ENCODE data around the gene IRF5. TPM values are rescaled to one million over a fixed set of nuclear protein-coding genes. Genes with fewer than 3 reads are reported as not detected.

IRF5 gene
- total RNA-seq, 1 donor from 2014 or later, result 4.2 TPM

DNA sequence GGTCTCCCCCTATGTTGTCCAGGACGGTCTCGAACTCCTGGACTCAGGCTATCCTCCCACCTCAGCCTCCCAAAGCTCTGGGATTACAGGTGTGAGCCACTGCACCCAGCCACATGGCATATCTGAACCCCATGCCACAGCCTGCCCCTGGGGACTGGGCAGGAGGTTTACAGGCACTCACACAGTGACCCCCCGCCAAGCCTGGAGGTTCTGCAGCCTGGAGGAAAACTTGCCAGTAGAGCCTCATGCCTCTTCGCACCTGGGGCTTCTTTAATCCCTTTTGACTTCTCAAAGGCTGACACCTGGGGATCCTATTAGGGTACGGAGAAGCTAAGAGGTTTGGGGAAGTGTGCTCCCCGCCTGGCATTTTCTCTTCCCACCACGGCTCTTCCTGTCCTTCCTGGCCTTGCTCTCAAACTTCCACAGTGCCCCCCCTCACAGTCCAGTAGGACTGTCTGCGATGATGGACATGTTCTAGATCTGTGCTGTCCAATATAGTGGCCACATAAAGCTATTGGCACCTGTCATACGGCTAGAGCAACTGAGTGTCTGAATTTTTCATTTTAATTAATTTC lies 15.8 kb upstream of the IRF5 start:
- no peak for DNase-seq

DNA sequence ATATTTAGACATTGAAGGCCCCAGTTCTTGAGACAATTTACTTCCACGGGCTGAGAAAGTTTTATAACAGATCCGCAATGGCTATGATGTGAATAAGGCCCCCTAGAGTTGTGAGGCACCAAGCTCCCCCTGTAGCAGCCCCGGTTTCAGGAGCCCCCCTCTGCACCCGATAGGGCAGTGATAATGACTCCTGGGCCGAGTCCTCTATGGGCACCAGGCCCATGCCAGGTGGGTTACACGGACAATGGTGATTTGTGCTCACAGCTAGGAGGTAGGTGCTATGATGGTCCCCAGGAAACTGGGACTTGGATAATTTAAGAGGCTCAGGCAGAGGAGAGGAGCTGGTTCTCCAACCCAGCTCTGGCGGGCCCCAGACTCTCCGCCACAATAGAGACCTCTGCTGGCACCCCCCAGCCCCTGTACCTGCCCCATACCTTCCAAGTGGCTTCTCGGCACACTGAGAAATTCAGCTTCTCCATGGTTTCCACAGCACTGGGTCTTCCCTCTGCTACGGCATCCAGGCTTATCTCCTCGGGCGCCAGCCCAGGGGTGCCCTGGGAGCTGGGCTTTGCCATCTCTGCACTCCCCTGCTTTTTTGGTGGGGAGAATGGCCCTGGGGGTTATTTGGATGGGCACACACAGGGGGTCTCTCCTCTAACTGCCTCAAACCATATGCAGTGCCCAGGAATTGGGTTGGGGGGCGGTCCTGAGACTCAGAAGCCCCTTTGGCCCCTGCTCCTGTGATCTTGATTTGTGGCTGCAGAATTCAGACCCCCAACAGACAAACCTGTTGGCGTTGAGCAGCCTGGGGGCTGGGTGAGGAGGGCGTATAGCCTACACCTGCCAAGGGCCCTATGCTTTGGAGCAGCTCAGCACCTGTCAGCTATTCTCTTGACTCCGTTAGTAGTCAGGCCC lies 15.0 kb upstream of the IRF5 start:
- DNase-seq, result no peak

DNA sequence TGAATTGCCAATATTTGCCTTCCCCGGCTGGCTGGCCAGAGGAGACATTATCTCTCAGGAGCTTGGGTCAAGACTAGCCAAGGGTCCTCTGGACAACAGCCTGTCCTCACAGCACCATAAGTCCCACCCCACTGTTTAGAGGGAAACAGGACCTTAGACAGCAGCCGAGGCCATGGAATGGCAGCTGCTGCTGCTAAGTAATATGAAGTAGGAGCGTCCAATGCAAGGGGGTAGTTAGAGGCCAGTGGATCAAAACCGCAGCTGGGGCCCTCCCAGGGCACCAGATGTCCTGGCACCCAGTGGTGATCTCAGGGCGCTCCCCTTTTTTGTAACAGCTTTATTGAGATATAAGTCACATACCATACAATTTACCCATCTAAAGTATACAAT lies 14.3 kb upstream of the IRF5 start:
- DNase-seq, result no peak

DNA sequence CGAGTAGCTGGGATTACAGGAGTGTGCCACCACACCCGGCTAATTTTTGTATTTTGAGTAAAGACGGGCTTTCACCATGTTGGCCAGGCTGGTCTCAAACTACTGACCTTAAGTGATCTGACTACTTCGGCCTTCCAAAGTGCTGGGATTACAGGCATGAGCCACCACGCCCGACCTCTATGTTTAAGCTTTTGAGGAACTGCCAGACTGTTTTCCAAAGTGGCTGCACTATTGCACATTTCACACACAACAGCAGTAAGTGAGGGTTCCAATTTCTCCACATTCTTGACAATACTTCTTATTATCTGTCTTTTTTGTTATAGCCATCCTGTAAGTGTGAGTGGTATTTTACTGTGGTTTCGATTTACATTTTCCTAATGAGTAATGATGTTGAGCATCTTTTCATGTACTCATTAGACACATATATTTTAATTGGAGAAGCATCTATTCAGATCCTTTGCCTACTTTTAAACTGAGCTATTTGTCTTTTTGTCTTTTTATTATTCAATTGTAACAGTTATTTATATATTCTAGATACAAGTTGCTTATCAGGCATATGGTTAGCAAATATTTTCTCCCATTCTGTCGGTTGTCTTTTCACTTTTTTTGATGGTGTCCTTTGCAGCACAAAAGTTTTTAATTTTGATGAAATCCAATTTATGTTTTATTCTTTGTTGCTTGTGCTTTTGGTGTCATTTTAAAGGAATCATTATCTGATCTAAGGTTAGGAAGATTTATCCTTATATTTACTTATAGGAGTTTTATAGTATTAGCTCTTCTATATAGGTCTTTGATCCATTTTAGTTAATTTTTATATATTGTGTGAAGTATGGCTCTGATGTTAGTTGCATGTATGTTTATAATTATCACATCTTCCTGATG lies 12.8 kb upstream of the IRF5 start:
- DNase-seq, result no peak

DNA sequence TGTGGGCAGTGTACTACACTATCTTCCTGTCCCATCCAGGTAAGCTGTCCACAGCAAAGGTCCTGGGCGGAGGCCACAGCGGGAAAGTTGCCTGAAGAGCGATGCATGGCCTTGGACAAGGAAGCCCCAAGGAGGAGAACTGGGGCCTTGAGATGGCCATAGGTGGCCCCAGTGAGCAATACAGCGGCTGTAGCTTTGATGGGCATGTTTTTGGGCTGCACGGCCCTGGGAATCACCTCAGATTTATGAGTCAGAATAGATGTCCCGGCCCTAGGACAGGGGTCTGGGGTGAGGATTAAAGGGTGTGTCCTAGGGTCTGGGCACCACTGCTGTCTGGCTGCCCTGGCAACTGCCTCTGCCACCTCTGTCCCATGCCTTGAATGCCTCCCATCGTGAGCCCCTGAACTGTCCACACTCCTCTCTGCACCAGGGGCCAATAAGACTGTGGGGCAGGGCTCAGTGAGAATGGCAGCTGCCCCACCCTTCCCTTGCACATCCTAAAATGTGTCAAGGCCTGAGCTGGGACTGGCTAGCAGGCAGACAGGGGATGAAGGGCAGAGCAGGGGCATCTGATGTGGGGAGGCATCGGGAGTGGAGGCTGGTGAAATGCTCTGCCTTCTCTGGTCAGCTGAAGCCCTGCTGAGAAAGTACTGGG lies 9.4 kb upstream of the IRF5 start:
- DNase-seq, result no peak

DNA sequence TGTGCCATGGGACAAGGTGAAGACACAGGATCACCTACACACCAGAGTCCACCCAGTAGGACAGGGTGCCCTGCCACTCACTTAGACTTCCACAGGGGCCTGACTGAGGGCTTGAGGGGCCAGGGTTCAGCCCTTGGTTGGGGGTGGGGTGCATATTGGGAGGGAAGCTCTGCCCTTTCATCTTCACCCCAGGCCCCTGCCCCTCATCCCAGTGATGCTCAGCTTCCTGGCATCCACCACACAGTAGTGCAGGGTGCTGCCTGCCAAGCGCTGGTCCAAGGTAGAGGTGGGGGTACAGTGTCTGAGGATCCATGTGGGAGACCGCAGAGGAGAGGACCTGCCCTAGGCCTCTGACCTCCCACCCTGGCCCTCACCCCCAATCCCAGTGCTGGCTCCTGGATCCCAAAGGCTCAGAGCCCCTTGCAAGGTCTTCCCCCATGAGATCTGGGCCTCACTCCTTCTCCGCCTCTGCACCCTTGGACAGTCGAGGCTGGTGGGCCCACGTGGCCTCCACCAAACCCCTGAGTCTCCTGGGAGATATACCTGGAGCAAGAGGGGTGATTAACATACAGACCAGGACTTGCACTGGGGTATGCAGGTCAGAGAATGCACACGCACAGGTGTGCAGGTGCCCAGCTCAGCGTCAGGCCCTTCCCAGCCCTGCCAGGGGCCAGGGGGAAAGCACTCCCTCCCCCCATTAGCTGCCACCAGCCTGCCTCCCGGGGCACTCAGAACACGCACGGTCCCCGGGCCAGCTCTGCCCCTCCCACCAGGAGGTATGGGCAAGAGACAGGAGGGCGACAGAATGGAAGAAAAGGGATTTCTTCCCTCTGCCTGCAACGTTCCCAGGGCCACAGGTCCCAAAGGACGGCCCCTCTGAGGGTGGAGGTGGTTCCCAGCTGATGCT lies 8.6 kb upstream of the IRF5 start:
- no peak for DNase-seq

DNA sequence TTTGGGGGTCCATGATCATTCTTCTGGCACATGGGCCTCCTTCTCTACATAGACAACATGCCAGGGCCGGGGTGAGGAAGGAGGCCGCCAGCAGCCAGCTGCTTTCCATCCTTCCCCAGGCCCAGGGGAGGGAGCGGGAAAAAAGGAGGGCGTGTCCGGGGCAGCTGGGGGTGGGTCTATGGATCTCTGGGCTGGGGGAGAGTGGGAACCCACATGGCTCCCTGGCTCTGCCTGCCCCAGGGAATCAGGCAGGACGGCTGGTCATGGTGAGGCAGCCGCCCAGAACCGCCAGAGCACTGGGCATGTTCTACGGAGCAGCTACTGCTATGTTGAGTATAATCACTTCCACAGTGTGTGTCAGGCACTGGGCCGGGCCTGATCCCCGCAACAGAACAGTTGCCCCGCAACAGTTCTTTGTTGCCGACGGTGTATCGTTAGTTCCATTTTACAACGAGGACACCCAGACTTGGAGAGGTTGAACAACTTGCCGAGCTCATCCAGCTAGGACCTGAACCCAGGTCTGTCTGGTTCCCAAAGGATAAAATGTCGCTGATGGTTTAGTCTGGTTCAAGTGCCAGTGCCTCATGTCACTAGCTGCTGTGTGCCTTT lies 6.4 kb upstream of the IRF5 start:
- no peak for DNase-seq

DNA sequence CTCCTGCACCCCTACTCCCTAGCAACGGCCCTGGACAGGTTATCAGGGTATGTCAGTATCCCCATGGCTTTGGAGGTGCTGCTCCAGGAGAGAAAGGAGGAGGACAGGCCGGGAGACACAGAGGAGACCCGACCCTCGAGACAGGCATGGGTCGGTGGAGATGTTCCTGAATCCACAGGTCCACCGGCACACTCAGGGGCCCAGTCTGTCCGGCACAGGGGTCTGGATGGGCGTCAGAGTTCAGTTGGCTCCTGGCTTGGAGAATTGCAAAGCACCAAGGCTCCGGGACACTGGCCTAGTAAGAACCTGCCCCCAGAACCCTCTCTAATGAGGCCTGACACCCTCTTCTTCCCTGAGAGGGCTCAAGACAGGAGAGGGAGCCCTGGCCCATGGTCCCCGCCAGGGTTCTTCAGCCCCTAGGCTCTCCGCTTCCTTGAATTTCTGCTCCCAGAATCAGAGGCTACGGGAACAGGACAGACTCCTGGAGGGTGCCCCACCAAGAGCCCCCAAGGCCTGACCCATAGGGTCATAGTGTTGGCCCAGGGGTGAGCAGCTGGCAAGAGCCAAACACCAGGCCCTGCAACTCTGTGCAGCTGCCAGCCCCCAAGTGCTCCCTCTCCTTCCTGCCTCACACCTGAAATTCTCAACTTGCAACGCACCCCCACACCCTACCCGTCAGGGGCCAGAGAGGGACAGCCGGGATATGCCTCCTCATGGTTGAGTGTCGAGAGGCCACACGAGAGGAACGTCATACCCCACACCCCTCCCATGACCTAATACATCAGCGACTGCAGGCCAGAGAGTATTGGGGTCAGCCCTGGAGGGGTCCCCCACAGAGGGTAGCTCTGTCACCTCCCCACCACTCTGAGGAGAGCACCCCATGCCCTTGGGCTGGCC lies 5.5 kb upstream of the IRF5 start:
- no peak for DNase-seq

DNA sequence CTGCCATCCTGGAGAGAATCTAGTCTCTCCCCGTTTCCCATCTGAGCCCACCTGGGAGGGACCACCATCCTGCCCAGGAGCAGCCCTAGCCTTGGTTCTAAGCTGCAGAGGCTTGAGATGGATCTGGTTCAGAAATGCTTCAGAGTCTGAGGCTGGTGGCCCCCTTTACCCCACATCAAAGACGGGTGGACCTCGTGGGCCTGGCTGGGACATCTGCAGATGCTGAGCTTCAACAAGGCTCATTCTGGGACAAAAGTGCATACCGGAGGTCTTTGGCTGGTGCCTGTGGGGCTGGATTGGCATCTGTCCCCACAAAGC lies 4.9 kb upstream of the IRF5 start:
- DNase-seq, result no peak

DNA sequence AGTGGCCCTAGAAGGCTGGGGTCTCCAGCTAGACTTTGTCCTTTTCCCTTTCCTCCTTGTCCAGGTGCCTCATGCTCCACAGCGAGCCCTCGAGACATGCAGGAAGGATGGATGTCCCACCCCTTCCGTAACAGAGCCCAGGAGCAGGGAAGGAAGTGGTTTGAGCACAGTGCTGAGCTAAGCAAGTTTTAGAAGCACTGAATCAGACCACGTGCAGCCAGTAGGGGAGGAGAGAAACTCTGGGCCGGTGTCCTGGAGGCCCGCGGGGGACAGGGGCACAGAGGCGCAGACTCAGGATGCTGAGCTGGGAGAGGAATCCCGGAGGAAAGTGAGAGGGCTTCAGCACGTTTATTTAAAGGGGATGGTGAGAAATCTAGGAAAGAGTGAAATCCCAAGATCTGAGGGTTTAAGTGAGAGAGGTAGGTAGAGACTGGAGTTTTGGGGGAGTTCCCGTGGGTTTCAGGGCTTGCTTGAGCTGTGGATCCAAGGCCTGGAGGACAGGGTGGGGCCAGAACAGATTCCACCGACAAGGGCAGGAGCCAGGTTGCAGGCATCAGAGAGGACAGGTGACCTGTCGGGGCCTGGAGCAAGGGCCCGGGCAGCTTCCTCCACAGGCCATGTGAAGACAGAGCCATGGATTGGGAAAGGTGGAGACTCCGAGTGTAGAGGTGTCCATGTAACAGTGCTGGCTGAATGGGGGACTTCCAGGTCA lies 4.4 kb upstream of the IRF5 start:
- DNase-seq, result peak; percentile 5

DNA sequence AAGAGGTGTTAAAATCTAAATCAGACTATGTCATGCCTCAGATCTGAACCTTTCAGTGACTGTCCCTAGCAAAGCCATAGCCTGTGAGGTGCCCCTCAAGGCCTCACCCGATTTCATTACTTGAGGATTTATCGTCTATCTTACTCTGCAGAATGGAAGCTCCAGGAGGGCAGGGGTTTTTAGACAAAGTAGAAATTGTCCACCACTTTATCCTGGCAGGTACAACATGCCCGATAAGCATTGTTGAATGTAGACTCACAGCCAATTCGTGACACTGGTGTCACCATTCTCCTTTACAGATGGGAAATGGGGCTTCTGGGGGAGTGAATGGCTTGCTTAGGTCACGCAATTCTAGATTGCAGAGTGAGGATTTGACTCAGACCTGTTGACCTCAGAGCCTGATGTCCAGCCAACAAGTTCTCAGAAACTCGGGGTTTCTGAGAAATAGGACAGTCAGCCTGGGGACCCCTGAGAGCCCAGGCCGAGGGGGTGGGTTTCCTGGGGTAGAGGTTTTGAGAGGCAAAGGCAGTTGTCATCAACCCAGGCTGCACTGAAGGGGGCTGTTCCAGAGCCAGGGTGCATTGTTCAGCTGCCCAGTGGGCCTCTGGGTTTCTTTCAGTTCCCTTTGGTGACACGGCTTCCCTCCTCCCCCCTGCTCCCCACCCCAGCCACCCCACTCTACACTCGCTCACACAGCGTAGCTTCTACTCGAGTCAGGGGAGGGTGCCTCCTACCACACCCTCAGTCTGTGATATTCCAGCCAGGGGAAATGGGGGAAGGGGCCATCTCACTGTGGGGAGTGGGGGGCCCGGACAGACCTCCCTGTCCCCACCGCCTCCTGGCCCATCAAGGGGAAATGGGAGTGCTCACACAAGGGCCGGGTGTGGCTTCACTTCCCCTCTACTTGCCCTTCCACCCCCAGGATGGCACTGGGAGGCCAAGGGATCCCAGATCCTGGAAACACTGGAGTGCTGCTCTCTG lies 3.1 kb upstream of the IRF5 start:
- no peak for DNase-seq

DNA sequence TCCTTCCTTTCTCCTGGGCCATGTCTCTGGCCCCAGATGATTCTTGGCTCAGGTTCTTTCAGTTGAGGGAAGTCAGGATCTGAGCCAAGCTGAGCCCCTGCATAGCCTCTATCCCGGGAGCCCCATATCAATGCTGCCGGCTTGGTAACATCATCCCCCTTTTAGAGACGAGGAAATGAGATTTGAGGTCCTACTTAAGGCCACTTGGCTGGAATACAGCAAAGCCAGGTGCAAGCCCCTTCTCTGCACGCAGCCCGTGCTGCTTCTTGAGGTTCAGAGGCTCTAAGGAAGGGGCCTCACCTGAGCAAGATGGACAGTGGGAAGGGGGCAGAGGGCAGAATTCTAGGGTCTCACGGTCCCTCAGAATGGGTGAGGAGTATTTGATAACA lies 2.4 kb upstream of the IRF5 start:
- no peak for DNase-seq

DNA sequence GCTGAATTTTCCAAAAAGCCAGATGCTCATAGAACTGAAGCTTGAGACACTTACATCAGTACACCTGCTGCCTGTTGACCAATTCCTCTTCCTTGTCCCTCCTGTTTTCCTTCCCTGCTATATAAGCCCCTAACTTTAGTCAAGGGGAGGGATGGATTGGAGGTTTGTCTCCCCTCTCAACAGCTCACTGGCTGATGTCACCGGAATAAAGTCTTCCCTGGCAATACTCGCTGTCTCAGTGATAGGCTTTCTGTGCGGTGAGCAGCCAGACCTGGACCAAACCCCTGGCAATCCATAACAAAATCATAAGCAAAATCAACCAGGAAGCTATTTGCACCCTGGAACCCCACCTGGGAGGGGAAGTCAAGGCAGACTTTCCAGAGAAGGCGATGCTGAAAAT lies 929 bp upstream of the IRF5 start:
- DNase-seq, result no peak

DNA sequence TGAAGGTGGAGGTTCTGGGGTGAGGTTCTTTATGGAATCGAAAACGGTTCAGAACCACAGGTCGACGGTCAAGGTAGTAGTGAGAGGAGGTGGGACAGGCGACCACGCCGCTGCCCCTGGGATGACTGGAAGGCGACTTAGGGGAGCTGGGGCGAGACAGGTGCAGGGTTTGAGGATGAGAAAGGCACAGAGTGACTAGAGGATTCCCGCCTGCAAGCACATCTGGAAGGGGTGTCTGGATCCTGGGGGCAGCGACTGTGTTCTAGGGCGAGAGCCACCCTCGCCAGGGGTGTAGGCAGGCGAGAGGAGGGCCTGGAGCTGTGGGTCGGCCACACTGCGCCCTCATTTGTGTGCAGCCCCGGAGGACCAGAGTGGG lies 468 bp upstream of the IRF5 start:
- DNase-seq, result no peak

DNA sequence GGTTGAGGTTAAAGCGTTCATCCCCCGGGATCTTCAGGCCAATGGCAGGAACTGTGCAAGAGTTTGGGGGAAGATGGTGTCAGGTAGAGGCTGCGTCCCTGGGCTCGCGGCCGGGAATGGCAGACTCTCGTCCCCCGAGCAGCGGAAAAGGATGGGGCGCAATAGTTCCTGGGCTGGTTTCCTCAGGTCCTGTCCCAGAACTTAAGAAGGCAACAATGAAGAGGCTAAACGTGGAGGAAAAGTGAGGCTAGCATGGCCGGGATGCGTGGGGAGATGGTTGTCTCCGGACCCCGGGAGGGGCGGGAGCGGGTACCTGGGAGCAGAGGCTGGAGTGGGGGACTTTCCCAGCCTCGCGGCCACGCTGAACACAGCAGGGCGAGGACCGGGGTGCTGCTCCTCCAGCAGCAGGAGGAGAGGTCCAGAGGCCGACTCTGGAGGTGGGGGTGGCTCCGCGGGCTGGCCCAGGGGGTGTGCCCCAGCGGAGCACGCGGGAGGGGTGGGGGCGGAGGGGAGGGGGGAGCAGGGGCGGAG lies 882 bp downstream of the IRF5 start:
- no peak for DNase-seq

DNA sequence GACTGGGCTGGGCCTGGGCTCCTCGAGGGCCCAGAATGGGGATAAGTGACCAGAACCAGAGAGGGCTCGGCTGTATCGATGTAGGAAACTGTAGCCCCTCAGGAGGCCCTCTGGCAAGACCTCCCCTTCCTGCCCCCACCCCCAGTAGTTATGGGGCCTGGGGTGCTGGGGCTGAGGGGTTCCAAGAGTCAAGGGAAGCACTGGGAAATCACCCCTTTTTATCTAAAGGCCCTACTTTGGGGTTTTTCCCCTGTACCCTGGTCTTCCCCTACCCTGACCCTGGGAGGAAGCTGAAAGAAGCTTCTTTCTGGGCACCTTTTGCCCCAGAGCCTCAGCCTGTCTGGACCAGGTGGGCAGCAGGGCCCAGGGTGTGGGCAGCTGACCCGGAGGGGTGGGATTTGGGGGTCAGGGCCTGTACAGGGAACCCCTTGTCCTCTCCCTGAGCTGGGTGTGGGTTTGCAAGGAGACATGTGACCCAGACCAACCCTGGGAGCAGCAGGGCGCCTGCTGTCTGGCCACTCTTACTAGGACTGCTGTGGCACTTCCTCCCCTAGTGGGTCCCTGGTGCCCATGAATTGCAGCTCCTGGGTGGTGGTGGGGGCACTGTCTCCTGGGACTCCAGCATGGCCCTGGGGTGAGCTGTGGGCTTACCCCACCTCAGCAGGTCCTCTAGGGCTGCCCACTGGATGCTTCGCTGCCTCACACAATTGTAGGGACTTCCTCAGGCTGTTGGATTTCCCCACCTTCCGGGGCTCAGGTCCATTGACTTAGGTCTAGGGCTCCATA lies 1.5 kb downstream of the IRF5 start:
- DNase-seq, result no peak

DNA sequence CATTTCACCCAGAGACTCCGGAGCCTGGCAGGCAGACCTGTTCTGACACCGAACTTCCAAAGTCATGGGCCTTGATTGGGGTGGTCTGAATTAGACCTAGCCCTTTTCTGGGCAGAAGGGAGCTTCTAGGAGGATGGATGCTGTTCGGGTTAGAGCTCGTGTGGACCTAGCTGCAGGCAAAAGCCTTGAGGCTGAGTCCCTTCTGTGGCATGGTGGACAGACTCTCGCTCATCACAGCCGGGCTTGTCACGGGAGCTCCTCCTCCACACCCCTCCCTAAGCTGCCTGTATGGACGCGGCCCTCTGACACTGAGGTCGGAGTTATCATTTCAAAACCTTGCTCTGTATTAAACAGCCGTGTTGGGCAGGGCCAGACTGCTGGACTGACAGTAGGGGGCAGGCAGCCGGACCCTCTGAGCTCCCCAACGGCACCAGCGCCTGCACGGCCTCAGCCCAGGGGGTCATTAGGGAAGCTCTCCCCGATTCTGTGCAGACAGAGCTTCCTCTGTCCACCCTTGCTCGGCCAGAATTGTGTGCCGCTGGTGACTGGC lies 2.2 kb downstream of the IRF5 start:
- no peak for DNase-seq
